Endometrial microvascular endothelial cells (primary cell): ENCODE data around the gene VPS11. TPM values are rescaled to one million over a fixed set of nuclear protein-coding genes. Genes with fewer than 3 reads are reported as not detected.

Experiments used
- in situ Hi-C: cut with HindIII; loops from 2 replicates; pipeline ENCODE4 v1.10.0; 2017; ENCODE audit warnings: low sequenced_read_pairs, low pct_unique_long_range_greater_than_20kb; ENCODE audit errors: inconsistent ontology term
- total RNA-seq: library from RNA; depleted of rRNA; stranded (reverse); fragments of >200 nt; gene quantifications from one replicate; pipeline ENCODE4 v1.2.3, GENCODE V29; 2015; ENCODE audit errors: inconsistent ontology term

Gene VPS11
- total RNA-seq, 1 donor from 2014 or later: 23.9 TPM

- in situ Hi-C loops: loop anchor here (25.0 kb wide), 1 partner anchor 149 kb away; no protein-coding TSS in a partner anchor
These were observed 46.1 kb downstream of the VPS11 start for GRCh38 chr11:119113716-119114115.

GRCh38 chr11:119114351-119114750, 46.7 kb downstream of the VPS11 start:
- in situ Hi-C loops: loop anchor here (25.0 kb wide), 1 partner anchor 148 kb away; no protein-coding TSS in a partner anchor

GRCh38 chr11:119115484-119116234, 48.0 kb downstream of the VPS11 start:
- in situ Hi-C loops: loop anchor here (25.0 kb wide), 1 partner anchor 147 kb away; no protein-coding TSS in a partner anchor

GRCh38 chr11:119116235-119116594, 48.6 kb downstream of the VPS11 start:
- in situ Hi-C loops: loop anchor here (25.0 kb wide), 1 partner anchor 146 kb away; no protein-coding TSS in a partner anchor

- in situ Hi-C loops: loop anchor here (25.0 kb wide), 1 partner anchor 146 kb away; no protein-coding TSS in a partner anchor
These were observed 49.0 kb downstream of the VPS11 start for GRCh38 chr11:119116601-119117000.

GRCh38 chr11:119117004-119117706, 49.5 kb downstream of the VPS11 start:
- in situ Hi-C loops: loop anchor here (25.0 kb wide), 1 partner anchor 145 kb away; no protein-coding TSS in a partner anchor

GRCh38 chr11:119118227-119118626, 50.6 kb downstream of the VPS11 start:
- in situ Hi-C loops: loop anchor here (25.0 kb wide), 1 partner anchor 144 kb away; no protein-coding TSS in a partner anchor

- in situ Hi-C loops: loop anchor here (25.0 kb wide), 1 partner anchor 143 kb away; no protein-coding TSS in a partner anchor
These were observed 51.3 kb downstream of the VPS11 start for GRCh38 chr11:119118946-119119345.

GRCh38 chr11:119120639-119121007, 53.0 kb downstream of the VPS11 start:
- in situ Hi-C loops: loop anchor here (25.0 kb wide), 1 partner anchor 142 kb away; no protein-coding TSS in a partner anchor

- in situ Hi-C loops: loop anchor here (25.0 kb wide), 1 partner anchor 141 kb away; no protein-coding TSS in a partner anchor
These were observed 53.6 kb downstream of the VPS11 start, which contains the start of gene HINFP for GRCh38 chr11:119121008-119121810. Gene HINFP (plus strand): TSS chr11:119121580. CDS start chr11:119126945, 5,365 bp downstream.

GRCh38 chr11:119121811-119122124, 54.1 kb downstream of the VPS11 start:
- in situ Hi-C loops: loop anchor here (25.0 kb wide), 1 partner anchor 141 kb away; no protein-coding TSS in a partner anchor

- in situ Hi-C loops: no loop called here
These were observed 58.2 kb downstream of the VPS11 start for GRCh38 chr11:119125821-119126220.

GRCh38 chr11:119126675-119127268, 59.2 kb downstream of the VPS11 start:
- in situ Hi-C loops: no loop called here

GRCh38 chr11:119130662-119131061, 63.0 kb downstream of the VPS11 start:
- in situ Hi-C loops: no loop called here

Other genes with a start within 250 kb of the VPS11 start
- gene CXCR5, start 183.9 kb upstream of the VPS11 start, total RNA-seq: not detected
- 10.9 TPM for gene BCL9L, start 141.9 kb upstream of the VPS11 start, total RNA-seq
- not detected for gene UPK2, start 111.5 kb upstream of the VPS11 start, total RNA-seq
- not detected for gene FOXR1, start 96.1 kb upstream of the VPS11 start, total RNA-seq
- 6.6 TPM for gene CENATAC, start 69.7 kb upstream of the VPS11 start, total RNA-seq
- 1,064 TPM for gene RPS25, start 49.5 kb upstream of the VPS11 start, total RNA-seq
- 82.7 TPM for gene TRAPPC4, start 49.1 kb upstream of the VPS11 start, total RNA-seq
- gene SLC37A4, start 36.9 kb upstream of the VPS11 start, total RNA-seq: 22.6 TPM
- 138 TPM for gene HYOU1, start 10.6 kb upstream of the VPS11 start, total RNA-seq
- 8.2 TPM for gene HMBS, start 17.1 kb downstream of the VPS11 start, total RNA-seq
- 35.8 TPM for gene DPAGT1, start 34.0 kb downstream of the VPS11 start, total RNA-seq
- gene C2CD2L, start 39.5 kb downstream of the VPS11 start, total RNA-seq: 6.2 TPM
- gene HINFP, start 53.8 kb downstream of the VPS11 start, total RNA-seq: 11.4 TPM
- gene ABCG4, start 81.2 kb downstream of the VPS11 start, total RNA-seq: not detected
- gene NLRX1, start 100.9 kb downstream of the VPS11 start, total RNA-seq: 16.7 TPM
- not detected for gene NHERF4, start 117.7 kb downstream of the VPS11 start, total RNA-seq
- gene CBL, start 138.5 kb downstream of the VPS11 start, total RNA-seq: 20.4 TPM
- 5,407 TPM for gene MCAM, start 249.3 kb downstream of the VPS11 start, total RNA-seq